Glutamatergic neuron (in vitro differentiated cells): Measurements from ENCODE around the gene TRIM63. TPM values are rescaled to one million over a fixed set of nuclear protein-coding genes. Genes with fewer than 3 reads are reported as not detected.
A peak's percentile ranks its signal among the peaks of the same experiment; 100 is the strongest.

Experiments used
- DNase-seq: peaks from one replicate; pipeline ENCODE4 v3.0.0; 2022
- H3K27ac Mint-ChIP-seq: one replicate; pipeline ENCODE4 v1.8.0; 2020; ENCODE audit warnings: mild to moderate bottlenecking, mixed read lengths, inconsistent platforms; ENCODE audit not compliant: unreplicated experiment
- H3K27me3 Mint-ChIP-seq: one replicate; pipeline ENCODE4 v1.8.0; 2020; ENCODE audit warnings: mild to moderate bottlenecking, moderate library complexity, mixed read lengths, inconsistent platforms; ENCODE audit not compliant: unreplicated experiment
- H3K36me3 Mint-ChIP-seq: one replicate; pipeline ENCODE4 v1.8.0; 2020; ENCODE audit warnings: mild to moderate bottlenecking, mixed read lengths, inconsistent platforms; ENCODE audit not compliant: unreplicated experiment
- H3K4me1 Mint-ChIP-seq: one replicate; pipeline ENCODE4 v1.8.0; 2020; ENCODE audit warnings: mild to moderate bottlenecking, low read depth, mixed read lengths, inconsistent platforms; ENCODE audit not compliant: unreplicated experiment
- H3K4me3 Mint-ChIP-seq: one replicate; pipeline ENCODE4 v1.8.0; 2020; ENCODE audit warnings: mild to moderate bottlenecking, mixed read lengths, inconsistent platforms; ENCODE audit not compliant: unreplicated experiment
- H3K9me3 Mint-ChIP-seq: one replicate; pipeline ENCODE4 v1.8.0; 2020; ENCODE audit warnings: mild to moderate bottlenecking, moderate library complexity, mixed read lengths, inconsistent platforms; ENCODE audit not compliant: unreplicated experiment
- total RNA-seq: library from RNA; stranded (reverse); fragmentation: NEBNext Ultra II Directional; extraction: Animal tissue kit (Norgen Biotek cat#: 25700); gene quantifications from one replicate; pipeline ENCODE4 v1.2.1, GENCODE V29; 2021; ENCODE audit not compliant: unreplicated experiment
- TF ChIP-seq, protein P1 (sequence below): fragments of 200-600 bp; sonication (generic); IDR thresholded peaks from one replicate; pipeline ENCODE4 v1.5.0; 2021; ENCODE audit not compliant: partially characterized antibody, unreplicated experiment

TRIM63 gene
- total RNA-seq, 1 donor from 2014 or later: not detected

DNA sequence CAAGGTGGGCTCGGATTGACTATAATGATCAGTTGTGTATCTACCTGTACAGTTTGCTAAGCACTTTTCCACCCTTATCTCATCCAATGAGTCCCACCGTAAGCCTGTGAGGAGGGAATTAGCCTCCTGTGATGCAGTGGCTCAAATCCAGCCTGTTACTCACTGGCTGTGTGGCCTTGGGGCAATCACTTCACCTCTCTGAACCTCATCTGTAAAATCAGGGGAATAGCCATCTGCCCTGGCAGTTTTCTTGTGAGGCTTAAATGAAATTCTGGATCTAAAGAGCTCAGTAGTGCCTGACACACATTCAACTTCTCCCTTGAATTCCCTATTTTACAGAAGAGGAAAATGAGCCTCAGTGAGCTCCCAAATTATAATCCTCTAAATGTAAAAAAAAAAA is 53.3 kb downstream of the TRIM63 start:
- TF ChIP-seq, protein P1, sequence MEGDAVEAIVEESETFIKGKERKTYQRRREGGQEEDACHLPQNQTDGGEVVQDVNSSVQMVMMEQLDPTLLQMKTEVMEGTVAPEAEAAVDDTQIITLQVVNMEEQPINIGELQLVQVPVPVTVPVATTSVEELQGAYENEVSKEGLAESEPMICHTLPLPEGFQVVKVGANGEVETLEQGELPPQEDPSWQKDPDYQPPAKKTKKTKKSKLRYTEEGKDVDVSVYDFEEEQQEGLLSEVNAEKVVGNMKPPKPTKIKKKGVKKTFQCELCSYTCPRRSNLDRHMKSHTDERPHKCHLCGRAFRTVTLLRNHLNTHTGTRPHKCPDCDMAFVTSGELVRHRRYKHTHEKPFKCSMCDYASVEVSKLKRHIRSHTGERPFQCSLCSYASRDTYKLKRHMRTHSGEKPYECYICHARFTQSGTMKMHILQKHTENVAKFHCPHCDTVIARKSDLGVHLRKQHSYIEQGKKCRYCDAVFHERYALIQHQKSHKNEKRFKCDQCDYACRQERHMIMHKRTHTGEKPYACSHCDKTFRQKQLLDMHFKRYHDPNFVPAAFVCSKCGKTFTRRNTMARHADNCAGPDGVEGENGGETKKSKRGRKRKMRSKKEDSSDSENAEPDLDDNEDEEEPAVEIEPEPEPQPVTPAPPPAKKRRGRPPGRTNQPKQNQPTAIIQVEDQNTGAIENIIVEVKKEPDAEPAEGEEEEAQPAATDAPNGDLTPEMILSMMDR: no peak
- no peaks in the 10 kb centered on the region for H3K36me3 Mint-ChIP-seq
- peaks cover 2% of the 10 kb centered on the region for H3K9me3 Mint-ChIP-seq
- no peak overlapping the region for H3K27ac Mint-ChIP-seq
- H3K27me3 Mint-ChIP-seq: peaks cover 8% of the 10 kb centered on the region
- H3K4me1 Mint-ChIP-seq: peaks cover 17% of the 10 kb centered on the region
- DNase-seq: no peak
- no peak overlapping the region for H3K4me3 Mint-ChIP-seq

DNA sequence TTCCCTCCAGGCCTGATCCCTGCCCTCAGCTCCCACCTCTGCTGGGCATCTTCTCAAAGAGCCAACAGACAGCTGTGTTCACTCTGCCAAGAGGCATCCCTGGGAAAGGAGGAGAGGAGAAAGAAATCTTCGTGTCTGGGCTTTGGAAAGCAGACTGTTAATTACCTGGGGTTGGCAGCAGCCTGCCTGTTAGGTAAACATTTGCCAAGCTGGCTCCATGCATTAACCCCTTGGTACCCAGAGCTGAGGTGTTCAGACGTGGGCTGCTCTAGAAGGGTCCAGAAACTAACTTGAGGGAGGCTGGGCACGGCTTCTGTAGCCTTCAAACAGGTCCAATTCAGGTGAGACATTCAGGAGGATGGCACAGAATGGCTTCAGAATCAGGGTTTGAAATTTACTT is 54.6 kb downstream of the TRIM63 start:
- TF ChIP-seq, protein P1: no peak
- no peak for DNase-seq
- Mint-ChIP-seq H3K4me1 (peaks cover 12% of the 10 kb centered on the region), H3K36me3 (no peaks in the 10 kb centered on the region), H3K27ac (no peak overlapping the region), H3K4me3 (no peak overlapping the region), H3K27me3 (peaks cover 8% of the 10 kb centered on the region), H3K9me3 (peaks cover 2% of the 10 kb centered on the region)

DNA sequence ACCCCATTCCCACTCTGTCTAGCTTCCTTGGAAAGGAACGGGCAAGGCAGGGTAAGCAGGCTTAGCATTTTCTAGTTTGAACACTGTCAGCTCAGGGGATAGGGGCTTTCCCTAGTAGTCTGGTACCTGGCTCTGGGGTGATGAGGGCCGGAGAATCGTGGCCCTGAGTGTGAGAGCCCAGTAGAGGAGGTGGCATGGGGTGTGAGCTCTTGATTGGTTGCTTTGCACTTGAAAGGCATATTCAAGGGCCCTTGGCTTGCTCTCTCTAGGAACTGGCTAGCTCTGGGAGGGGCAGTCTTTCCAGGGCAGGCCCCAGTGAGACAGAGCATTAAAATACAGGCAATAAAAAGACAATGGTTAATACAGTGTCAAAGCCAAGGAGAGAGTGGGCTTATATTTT is 56.6 kb downstream of the TRIM63 start:
- H3K27me3 Mint-ChIP-seq: peaks cover 10% of the 10 kb centered on the region
- H3K4me3 Mint-ChIP-seq: no peak overlapping the region
- no peak for DNase-seq
- H3K4me1 Mint-ChIP-seq: peaks cover 8% of the 10 kb centered on the region
- TF ChIP-seq, protein P1: no peak
- peaks cover 5% of the 10 kb centered on the region for H3K9me3 Mint-ChIP-seq
- no peaks in the 10 kb centered on the region for H3K36me3 Mint-ChIP-seq
- H3K27ac Mint-ChIP-seq: no peak overlapping the region

DNA sequence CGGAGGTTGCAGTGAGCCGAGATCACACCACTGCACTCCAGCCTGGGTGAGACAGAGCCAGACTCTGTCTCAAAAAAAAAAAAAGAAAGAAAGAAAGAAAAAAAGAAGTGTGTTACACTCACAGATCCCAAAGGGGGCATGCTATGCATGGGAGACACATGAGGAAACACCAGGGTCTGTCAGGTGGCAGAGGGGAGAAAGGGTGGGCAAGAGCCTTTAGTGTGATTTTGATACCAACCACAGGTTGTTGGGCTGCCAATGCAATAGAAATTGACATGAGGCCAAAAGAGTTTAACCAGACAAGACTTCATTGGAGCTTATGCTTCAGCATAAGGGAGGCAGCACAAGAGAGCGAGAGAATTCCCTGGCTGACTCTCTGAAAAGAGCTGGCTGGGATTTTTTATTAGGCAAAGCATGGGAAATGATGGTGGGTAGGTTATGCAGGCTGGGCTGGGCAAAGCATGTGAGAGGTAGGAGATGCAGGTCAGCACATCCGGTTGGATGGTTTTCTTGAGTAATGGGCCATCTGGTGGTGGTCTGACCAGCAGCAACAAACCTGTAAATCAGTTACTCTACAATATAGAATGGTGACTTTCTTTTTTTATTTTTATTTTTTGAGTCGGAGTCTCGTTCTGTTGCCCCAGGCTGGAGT is 57.5 kb downstream of the TRIM63 start:
- DNase-seq: no peak
- H3K4me1 Mint-ChIP-seq: peaks cover 8% of the 10 kb centered on the region
- peaks cover 5% of the 10 kb centered on the region for H3K9me3 Mint-ChIP-seq
- peaks cover 12% of the 10 kb centered on the region for H3K27me3 Mint-ChIP-seq
- H3K36me3 Mint-ChIP-seq: no peaks in the 10 kb centered on the region
- no peak overlapping the region for H3K27ac Mint-ChIP-seq
- TF ChIP-seq, protein P1: peak; percentile 66
- H3K4me3 Mint-ChIP-seq: no peak overlapping the region

DNA sequence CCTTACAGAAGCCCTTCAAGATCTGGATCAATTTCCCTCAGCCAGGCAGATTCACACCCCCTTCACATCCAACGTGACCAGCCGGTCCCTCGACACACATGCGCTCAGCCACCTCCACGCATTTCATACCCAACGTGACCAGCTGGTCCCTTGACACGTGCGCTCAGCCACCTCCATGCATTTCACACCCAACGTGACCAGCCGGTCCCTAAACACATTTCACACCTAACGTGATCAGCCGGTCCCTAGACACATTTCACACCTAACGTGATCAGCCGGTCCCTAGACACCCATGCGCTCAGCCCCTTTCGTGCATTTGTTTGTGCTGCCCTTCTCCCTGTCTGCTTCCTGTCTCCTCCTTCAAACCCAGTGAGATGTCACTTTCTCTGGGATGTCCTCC is 60.7 kb downstream of the TRIM63 start:
- Mint-ChIP-seq H3K27me3 (peaks cover 12% of the 10 kb centered on the region), H3K27ac (peak overlapping the region; percentile 53), H3K4me3 (peak overlapping the region; percentile 47), H3K9me3 (peaks cover 5% of the 10 kb centered on the region), H3K4me1 (peaks cover 8% of the 10 kb centered on the region), H3K36me3 (no peaks in the 10 kb centered on the region)
- DNase-seq: no peak
- TF ChIP-seq, protein P1: no peak
